Small intestine (tissue), 7 donors: ENCODE measurements around the gene MACO1. TPM values are rescaled to one million over a fixed set of nuclear protein-coding genes. Genes with fewer than 3 reads are reported as not detected.

Source experiments
- DNase-seq, 2 donors: peaks; one replicate each; pipeline versions ENCODE4 v3.0.0 to v3.0.0-alpha.2; 2013
- FAIRE-seq: peaks from 2 replicates; lab custom pipeline; 2012; peaks lifted over from hg19 to GRCh38; lab: Jason Lieb, UNC
- H3K27ac ChIP-seq, 3 donors: one replicate each; pipeline ENCODE4 v1.5.1; 2013; ENCODE audit warnings: low read length in 2 of 3, mild to moderate bottlenecking in 2 of 3, control low read depth in 1 of 3, inconsistent platforms in 1 of 3, low read depth in 1 of 3, moderate library complexity in 1 of 3
- H3K27me3 ChIP-seq, 3 donors: one replicate each; pipeline ENCODE4 v1.6.1; 2013; ENCODE audit warnings: low read length in 3 of 3, inconsistent platforms in 1 of 3; ENCODE audit not compliant: control insufficient read depth in 3 of 3, insufficient read depth in 3 of 3
- H3K36me3 ChIP-seq, 3 donors: one replicate each; pipeline ENCODE4 v1.6.1; 2013; ENCODE audit warnings: low read length in 3 of 3, inconsistent platforms in 1 of 3, low read depth in 1 of 3, mild to moderate bottlenecking in 1 of 3, moderate library complexity in 1 of 3; ENCODE audit not compliant: control insufficient read depth in 3 of 3, insufficient read depth in 2 of 3
- H3K4me1 ChIP-seq, 3 donors: one replicate each; pipeline ENCODE4 v1.6.1; 2013; ENCODE audit warnings: low read length in 2 of 3, inconsistent platforms in 1 of 3, low read depth in 1 of 3, mild to moderate bottlenecking in 1 of 3, moderate library complexity in 1 of 3; ENCODE audit not compliant: control insufficient read depth in 3 of 3, insufficient read depth in 2 of 3
- H3K4me3 ChIP-seq, 3 donors: one replicate each; pipeline ENCODE4 v1.5.1; 2013; ENCODE audit warnings: low read length in 3 of 3, control low read depth in 1 of 3, inconsistent platforms in 1 of 3, low read depth in 1 of 3, mild to moderate bottlenecking in 1 of 3, moderate library complexity in 1 of 3
- H3K9me3 ChIP-seq, 2 donors: one replicate each; pipeline ENCODE4 v1.6.1; 2013; ENCODE audit warnings: low read depth in 1 of 2, low read length in 1 of 2; ENCODE audit not compliant: control insufficient read depth in 2 of 2, insufficient read depth in 1 of 2
- WGBS, 3 donors: extraction: QIAGEN DNeasy Blood & Tissue Kit; methylation state at CpG; one replicate each; pipeline ENCODE4 v1.1.7; 2013; 5-methylcytosine and 5-hydroxymethylcytosine counted together
- polyA plus RNA-seq, 4 donors: library from polyadenylated mRNA; stranded (reverse) in 3 of 4; unstranded in 1 of 4; fragments of 200-250 nt in 3 of 4; fragments of 120-200 nt in 1 of 4; gene quantifications; one replicate each; pipeline versions ENCODE4 v1.2.1 to v1.2.3, GENCODE V29; 2013
- donor health status: healthy with polysubstance abuse.
- donor health status: control.
- donor health status: control.
- donor health status: Bipolar disorder and iron deficiency.
- donor health status: healthy.

The MACO1 gene
- polyA plus RNA-seq, 4 donors = 8.1 to 18.6 (median 9.7) TPM

DNA sequence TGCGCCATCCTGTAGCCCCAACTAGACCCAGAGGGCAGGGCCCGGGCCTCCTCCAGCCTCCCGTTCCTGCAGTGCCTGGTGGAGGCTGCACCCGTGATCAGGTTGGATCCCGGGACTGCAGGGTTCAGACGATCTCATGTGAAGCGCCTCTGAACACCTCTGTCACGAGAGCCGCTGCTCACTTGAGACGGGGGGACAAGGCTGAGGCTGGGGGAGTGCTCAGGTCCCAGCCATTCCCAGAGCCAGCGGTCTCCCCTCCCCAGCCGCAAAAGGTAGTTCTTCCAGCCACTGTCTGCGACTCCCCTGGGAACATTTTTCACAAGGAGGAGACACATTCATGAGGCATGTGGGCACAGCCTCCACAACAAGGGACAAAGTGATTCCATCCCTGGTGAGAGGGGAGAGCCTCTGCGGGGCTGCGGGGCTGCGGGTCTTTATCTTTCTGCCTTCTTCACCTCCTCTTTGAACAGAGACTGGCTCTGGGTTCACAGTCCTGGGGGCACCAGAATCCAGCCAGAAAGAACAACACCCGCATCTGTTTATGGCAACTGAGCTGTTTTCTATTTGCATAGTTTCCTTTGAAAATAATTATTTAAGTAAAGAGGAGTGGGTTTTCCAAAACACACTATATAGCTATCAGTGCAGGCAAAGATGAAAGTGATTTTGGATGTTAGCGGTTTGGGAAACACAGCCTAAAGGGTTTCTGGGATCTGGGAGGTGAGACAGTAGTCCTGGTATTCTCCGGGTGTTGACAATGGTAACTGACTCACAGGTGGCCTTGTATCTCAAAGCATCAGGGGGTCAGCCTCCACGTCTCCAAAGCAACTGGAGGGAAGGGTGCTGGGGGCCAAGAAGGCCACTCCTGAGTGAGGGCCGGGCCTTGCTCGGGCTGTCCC is 99.7 kb downstream of the MACO1 start:
- Histone ChIP-seq H3K9me3 (peaks cover 0 to 3% of the 10 kb centered on the region in 2 donors), H3K4me1 (no peaks in the 10 kb centered on the region), H3K27ac (no peak overlapping the region), H3K36me3 (no peaks in the 10 kb centered on the region), H3K4me3 (no peak overlapping the region), H3K27me3 (no peaks in the 10 kb centered on the region)
- 66 to 87% (median 72%) methylated on average over 21 to 22 of the region's 22 CpGs for WGBS, 3 donors
- FAIRE-seq = no peak
- no peak for DNase-seq

DNA sequence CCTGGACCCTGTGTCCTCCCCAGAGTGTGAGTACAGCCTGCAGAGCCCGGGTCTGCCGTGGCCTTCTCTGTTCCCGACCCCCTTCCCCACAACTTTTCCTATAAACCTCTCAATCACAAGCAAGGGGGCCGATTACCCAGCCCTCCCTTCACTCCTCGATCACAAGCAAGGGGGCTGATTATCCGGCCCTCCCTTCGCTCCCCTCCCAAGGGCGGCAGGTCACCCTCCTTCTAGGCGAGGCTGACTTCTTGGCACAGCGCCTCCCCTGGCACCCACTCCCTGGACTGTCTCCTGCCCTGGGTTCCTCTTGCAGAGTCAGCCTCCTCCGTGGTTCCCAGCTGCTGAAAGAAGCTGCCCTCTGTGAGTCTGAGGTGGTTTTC is 100.4 kb downstream of the MACO1 start:
- H3K9me3 ChIP-seq = no peaks in the 10 kb centered on the region
- no peaks in the 10 kb centered on the region for H3K36me3 ChIP-seq
- FAIRE-seq (no peak), DNase-seq (peak in 1 of 2 donors; percentile 29)
- no peak overlapping the region for H3K27ac ChIP-seq
- no peaks in the 10 kb centered on the region for H3K4me1 ChIP-seq
- WGBS, 3 donors = 21 to 66% (median 23%) methylated on average over 10 to 11 of the region's 11 CpGs
- H3K27me3 ChIP-seq = no peaks in the 10 kb centered on the region
- no peak overlapping the region for H3K4me3 ChIP-seq

DNA sequence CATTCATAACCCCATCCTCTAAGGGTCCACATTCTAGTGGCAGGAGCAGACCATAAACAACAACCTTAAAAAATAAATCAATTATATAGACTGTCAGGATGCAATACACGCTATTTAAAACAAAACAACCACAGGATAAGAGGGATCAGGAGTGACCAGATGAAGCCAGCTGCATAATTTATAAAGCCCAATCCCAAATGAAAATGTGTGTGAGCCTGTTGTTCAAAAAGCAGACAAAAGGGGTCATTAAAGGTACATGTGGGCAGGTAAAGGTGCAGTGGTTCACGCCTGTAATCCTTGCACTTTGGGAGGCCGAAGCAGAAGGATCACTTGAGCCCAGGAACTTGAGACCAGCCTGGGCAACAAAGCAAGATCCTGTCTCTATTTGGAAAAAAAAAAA is 102.3 kb downstream of the MACO1 start:
- Histone ChIP-seq H3K9me3 (no peaks in the 10 kb centered on the region), H3K27me3 (no peaks in the 10 kb centered on the region), H3K27ac (no peak overlapping the region), H3K36me3 (no peaks in the 10 kb centered on the region), H3K4me3 (no peak overlapping the region), H3K4me1 (peaks cover 0 to under 1% (median 0%) of the 10 kb centered on the region in 3 donors)
- no peak for FAIRE-seq
- 72 to 86% (median 83%) methylated on average over 3 of the region's 3 CpGs for WGBS, 3 donors
- no peak for DNase-seq

DNA sequence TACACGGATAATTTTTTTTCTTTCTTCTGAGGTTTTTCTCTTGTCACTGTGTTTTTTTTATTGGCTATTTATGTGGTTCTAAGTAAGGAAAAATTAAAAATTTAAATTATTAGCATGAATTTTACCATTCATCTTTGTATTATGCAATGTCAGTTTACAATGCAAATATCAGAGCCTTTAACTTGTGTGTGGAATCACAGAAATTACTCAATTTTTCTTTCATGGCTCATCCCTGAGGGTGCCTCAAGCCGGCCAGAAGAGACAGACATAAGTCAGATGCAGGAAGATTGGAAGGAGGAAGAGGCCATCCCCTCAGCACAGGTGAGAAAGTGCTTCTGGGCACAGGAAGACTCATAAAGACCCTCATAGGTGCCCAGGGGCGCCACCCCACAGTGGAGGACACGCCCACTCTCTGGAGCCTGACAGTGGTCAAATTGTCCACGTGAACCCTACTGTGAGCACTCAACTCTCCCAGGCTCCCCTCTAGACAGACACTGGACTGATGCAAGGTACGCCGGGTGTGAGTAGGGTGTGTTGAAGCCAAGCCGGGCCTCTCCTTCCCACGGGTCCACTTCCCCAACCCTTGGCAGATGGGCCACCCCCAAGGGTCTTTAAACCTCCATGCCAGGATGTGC is 103.2 kb downstream of the MACO1 start:
- WGBS, 3 donors = 68 to 81% (median 75%) methylated on average over 9 of the region's 9 CpGs
- Histone ChIP-seq H3K27me3 (no peaks in the 10 kb centered on the region), H3K4me1 (peaks cover 0 to 9% (median 0%) of the 10 kb centered on the region in 3 donors), H3K9me3 (no peaks in the 10 kb centered on the region), H3K27ac (no peak overlapping the region), H3K36me3 (no peaks in the 10 kb centered on the region), H3K4me3 (no peak overlapping the region)
- no peak for DNase-seq
- no peak for FAIRE-seq

DNA sequence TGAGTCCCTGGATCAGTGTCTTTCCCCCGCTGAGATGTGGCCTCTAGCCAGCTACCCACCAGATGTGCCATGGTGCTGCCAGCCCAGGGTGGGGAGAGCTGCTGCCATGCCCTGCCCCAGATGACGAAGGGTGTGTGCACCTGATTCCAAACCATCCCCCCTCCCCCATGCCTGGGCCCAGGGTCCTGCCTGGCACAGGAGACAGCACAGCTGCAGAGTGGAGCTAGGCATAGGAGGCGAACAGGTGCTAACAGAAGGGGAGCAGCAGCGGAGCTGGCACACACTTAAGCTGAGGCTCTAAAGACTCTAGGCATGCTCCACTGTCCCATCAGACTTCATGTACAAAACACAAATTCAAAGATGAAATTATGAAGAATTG is 103.7 kb downstream of the MACO1 start:
- no peaks in the 10 kb centered on the region for H3K9me3 ChIP-seq
- no peaks in the 10 kb centered on the region for H3K36me3 ChIP-seq
- H3K4me3 ChIP-seq = no peak overlapping the region
- FAIRE-seq (no peak), DNase-seq (no peak)
- peaks cover 0 to 9% (median 0%) of the 10 kb centered on the region in 3 donors for H3K4me1 ChIP-seq
- no peaks in the 10 kb centered on the region for H3K27me3 ChIP-seq
- no peak overlapping the region for H3K27ac ChIP-seq
- 91 to 94% (median 91%) methylated on average over 4 of the region's 4 CpGs for WGBS, 3 donors

DNA sequence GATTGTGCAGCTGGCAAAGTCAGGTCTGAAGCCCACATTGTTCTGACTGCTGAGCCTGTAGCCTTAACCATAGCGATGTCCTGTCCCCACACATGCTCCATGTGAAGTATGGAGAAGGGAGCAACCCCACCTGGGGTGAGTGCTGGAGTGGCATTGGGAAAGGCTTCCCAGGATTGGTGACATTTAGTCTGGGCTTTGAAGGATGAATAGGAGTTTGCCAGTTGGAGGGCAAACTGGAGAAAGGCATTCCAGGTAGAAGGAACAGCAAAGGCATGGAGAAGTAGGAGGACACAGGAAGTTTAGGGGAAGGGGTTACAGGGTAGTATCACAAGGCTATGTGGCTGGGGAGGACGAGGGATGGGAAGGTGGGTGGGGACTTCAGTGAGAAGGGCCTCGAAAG is 105.4 kb downstream of the MACO1 start:
- H3K4me1 ChIP-seq = peaks cover 0 to 10% (median 0%) of the 10 kb centered on the region in 3 donors
- DNase-seq (no peak), FAIRE-seq (no peak)
- H3K27ac ChIP-seq = no peak overlapping the region
- no peak overlapping the region for H3K4me3 ChIP-seq
- WGBS, 3 donors = 79 to 92% (median 81%) methylated on average over 3 of the region's 3 CpGs
- no peaks in the 10 kb centered on the region for H3K9me3 ChIP-seq
- no peaks in the 10 kb centered on the region for H3K27me3 ChIP-seq
- H3K36me3 ChIP-seq = no peaks in the 10 kb centered on the region

DNA sequence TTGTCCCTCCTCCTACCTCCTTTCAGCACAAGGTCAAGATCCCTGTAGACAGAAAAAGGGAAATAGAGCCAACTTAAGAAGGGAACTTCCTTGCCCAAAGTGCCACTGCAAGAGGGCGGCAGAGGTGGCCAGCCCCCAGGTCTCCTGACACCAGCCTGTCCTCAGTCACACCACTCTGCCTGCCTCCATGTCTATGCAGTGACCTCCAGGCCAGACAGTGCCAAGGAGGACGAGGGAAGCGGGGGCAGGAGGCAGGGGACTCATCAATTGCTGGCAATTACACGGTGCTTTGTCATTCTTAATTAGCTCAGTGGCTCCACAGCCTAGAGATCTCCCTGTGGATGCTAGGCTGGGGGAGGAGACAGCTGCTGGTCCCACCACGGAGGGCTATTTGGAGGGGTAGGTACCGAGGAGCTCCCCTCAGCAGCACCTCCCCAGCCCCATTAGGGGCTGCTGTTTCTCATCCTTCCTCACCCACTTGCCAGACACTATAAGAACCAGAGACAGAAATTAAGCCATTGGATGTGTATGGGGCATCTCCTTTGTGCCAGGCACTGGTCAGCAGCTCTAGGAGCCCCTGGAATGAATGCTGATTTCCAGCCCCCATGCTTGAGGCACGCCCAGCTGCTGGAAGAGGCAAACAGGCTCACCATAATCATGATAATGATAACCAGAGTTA is 106.6 kb downstream of the MACO1 start:
- H3K4me3 ChIP-seq = no peak overlapping the region
- no peaks in the 10 kb centered on the region for H3K27me3 ChIP-seq
- H3K9me3 ChIP-seq = no peaks in the 10 kb centered on the region
- H3K4me1 ChIP-seq = peaks cover 0 to 18% (median 0%) of the 10 kb centered on the region in 3 donors
- FAIRE-seq (no peak), DNase-seq (no peak)
- H3K27ac ChIP-seq = no peak overlapping the region
- H3K36me3 ChIP-seq = no peaks in the 10 kb centered on the region
- WGBS, 3 donors = 63 to 67% (median 65%) methylated on average over 7 of the region's 7 CpGs

DNA sequence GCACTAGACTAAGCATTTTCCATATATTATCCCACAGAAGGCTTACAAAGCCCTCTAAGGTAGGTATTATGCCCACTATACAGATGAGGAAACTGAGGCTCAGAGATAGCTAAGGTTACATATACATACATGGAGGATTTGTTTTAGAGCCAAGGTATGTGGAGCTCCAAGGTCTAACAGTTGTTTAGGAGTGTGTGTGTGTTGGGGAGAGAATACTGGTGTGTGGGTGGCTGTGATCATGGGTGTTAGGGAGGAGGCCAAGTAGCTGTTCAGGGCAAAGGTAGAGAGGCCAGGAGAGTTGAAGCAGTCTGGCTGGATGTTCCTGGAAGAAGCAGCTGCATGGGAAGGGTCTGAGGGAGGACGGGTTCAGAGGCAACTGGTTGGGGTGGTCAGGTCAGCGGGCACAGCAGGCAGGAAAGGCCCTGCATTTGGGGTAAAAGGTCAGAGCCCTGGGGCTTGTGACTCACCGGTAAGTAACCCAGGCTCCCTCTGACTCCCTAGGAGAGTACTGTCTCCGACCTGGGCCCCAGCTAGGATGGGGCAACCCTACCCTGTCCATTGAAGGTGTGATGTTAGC is 107.6 kb downstream of the MACO1 start:
- 20 to 59% (median 46%) methylated on average over 4 of the region's 4 CpGs for WGBS, 3 donors
- H3K4me1 ChIP-seq = peaks cover 0 to 22% (median 0%) of the 10 kb centered on the region in 3 donors
- no peaks in the 10 kb centered on the region for H3K27me3 ChIP-seq
- no peaks in the 10 kb centered on the region for H3K36me3 ChIP-seq
- DNase-seq (peak; percentile 16 to 74), FAIRE-seq (no peak)
- H3K4me3 ChIP-seq = no peak overlapping the region
- no peaks in the 10 kb centered on the region for H3K9me3 ChIP-seq
- peak overlapping the region in 1 of 3 donors; percentile 26 for H3K27ac ChIP-seq
